Tibial nerve (tissue), 3 donors: ENCODE results near the gene POLR3F.

Experiments
- CTCF ChIP-seq, 5 experiments: fragments of 200-600 bp in 3 of 5; fragments of 450-650 bp in 2 of 5; sonication (generic) in 3 of 5; IDR thresholded peaks; one replicate each; pipeline ENCODE4 v1.5.1; 2016 to 2019; ENCODE audit warnings: antibody characterized with exemption in 5 of 5, mild to moderate bottlenecking in 3 of 5, moderate library complexity in 2 of 5
- POLR2A ChIP-seq, 2 donors: fragments of 450-650 bp; IDR thresholded peaks; one replicate each; pipeline ENCODE4 v1.6.1; 2017; ENCODE audit warnings: antibody characterized with exemption in 2 of 2, mild to moderate bottlenecking in 2 of 2, moderate library complexity in 2 of 2

GRCh38 chr20:18428490-18429173 lies 38.6 kb upstream of the POLR3F start:
- TF ChIP-seq POLR2A (IDR thresholded peaks at IDR 0.05), result no peak
- no peak for TF ChIP-seq CTCF (IDR thresholded peaks at IDR 0.05)
